Prostate gland (tissue), 2 donors: ENCODE results near the gene ALB. TPM values are rescaled to one million over a fixed set of nuclear protein-coding genes. Genes with fewer than 3 reads are reported as not detected.

Source experiments
- DNase-seq: peaks from one replicate; pipeline ENCODE4 v3.0.0-alpha.2; 2019; ENCODE audit warnings: low spot score
- H3K27ac ChIP-seq, 2 donors: fragments of 200-600 bp; sonication (generic); 2 replicates each; pipeline ENCODE4 v1.5.1; 2017 to 2019
- H3K27me3 ChIP-seq: fragments of 200-600 bp; sonication (generic); replicated peaks from 2 replicates; pipeline ENCODE4 v1.5.1; 2019; ENCODE audit not compliant: insufficient read depth
- H3K36me3 ChIP-seq, 2 donors: fragments of 200-600 bp; sonication (generic); 1 replicate in 1 of 2; 2 replicates in 1 of 2; pipeline versions ENCODE4 v1.5.1 to v1.8.1; 2017 to 2019
- H3K4me1 ChIP-seq: fragments of 200-600 bp; sonication (generic); replicated peaks from 2 replicates; pipeline ENCODE4 v1.5.1; 2019
- H3K4me3 ChIP-seq, 2 donors: fragments of 200-600 bp; sonication (generic); 2 replicates each; pipeline ENCODE4 v1.5.1; 2017 to 2019
- H3K9me3 ChIP-seq: fragments of 200-600 bp; sonication (generic); 2 replicates; pipeline ENCODE4 v1.5.1; 2017
- CTCF ChIP-seq, 4 experiments: fragments of 200-600 bp in 2 of 4; fragments of 450-650 bp in 2 of 4; sonication (generic) in 2 of 4; IDR thresholded peaks; 1 replicate in 3 of 4; 2 replicates in 1 of 4; pipeline ENCODE4 v1.5.1; 2016 to 2019; ENCODE audit warnings: antibody characterized with exemption in 4 of 4, mild to moderate bottlenecking in 2 of 4, moderate library complexity in 2 of 4
- POLR2A ChIP-seq: fragments of 450-650 bp; IDR thresholded peaks from one replicate; pipeline ENCODE4 v1.6.1; 2016; ENCODE audit warnings: antibody characterized with exemption, mild to moderate bottlenecking
- POLR2AphosphoS5 ChIP-seq: sonication (generic); formaldehyde crosslinking; IDR thresholded peaks from one replicate; pipeline ENCODE4 v1.6.1; 2017; ENCODE audit warnings: antibody characterized with exemption
- WGBS: methylation state at CpG from one replicate; pipeline ENCODE4 v1.1.5; 2018; 5-methylcytosine and 5-hydroxymethylcytosine counted together
- intact Hi-C: fragments of 100-400 bp; cut with DNase I; formaldehyde crosslinking; loops from one replicate; pipeline ENCODE4 v1.14.2; 2022
- total RNA-seq, 2 donors: library from RNA; depleted of rRNA; stranded (reverse); fragments of >200 nt; gene quantifications; one replicate each; pipeline ENCODE4 v1.1.0, GENCODE V29; 2016

Gene ALB
- total RNA-seq, 2 donors from 2014 or later: 0.41 to 9.0 TPM

DNA sequence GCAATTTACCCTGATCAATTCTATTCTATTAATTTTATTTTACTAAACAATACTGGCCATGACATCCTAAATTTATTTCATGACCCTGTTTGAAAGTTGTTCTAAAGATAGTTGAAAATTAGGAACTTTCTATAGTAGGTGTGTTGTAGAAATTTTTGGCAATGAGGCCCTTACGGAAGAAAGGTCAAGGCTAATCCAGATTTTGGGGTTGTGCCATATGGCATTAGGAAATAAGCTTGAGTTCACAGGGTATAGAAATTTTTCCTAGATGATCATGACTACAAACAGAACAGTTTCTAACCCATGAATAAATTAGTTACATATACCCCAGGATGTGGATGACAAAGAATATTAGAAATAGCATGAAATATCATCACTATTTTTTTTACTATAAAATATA is 7.8 kb upstream of the ALB start:
- no peak overlapping the region for H3K27ac ChIP-seq
- 97% methylated on average over 1 of the region's 1 CpG for WGBS
- intact Hi-C loops: no loop called here
- no peaks in the 10 kb centered on the region for H3K4me1 ChIP-seq
- no peaks in the 10 kb centered on the region for H3K27me3 ChIP-seq
- no peak overlapping the region for H3K4me3 ChIP-seq
- DNase-seq: no peak
- TF ChIP-seq POLR2AphosphoS5: no peak
- no peak for TF ChIP-seq CTCF (IDR thresholded peaks at IDR 0.05)
- no peak for TF ChIP-seq POLR2A
- H3K9me3 ChIP-seq: no peaks in the 10 kb centered on the region
- no peaks in the 10 kb centered on the region for H3K36me3 ChIP-seq

GRCh38 chr4:73396993-73397972 is 6.8 kb upstream of the ALB start:
- no peaks in the 10 kb centered on the region for H3K27me3 ChIP-seq
- TF ChIP-seq POLR2A (no peak), CTCF (IDR thresholded peaks at IDR 0.05) (no peak), POLR2AphosphoS5 (no peak)
- no peaks in the 10 kb centered on the region for H3K9me3 ChIP-seq
- no peak overlapping the region for H3K27ac ChIP-seq
- H3K36me3 ChIP-seq: no peaks in the 10 kb centered on the region
- no peak for DNase-seq
- intact Hi-C loops: no loop called here
- no peaks in the 10 kb centered on the region for H3K4me1 ChIP-seq
- 84% methylated on average over 5 of the region's 5 CpGs for WGBS
- H3K4me3 ChIP-seq: no peak overlapping the region

DNA sequence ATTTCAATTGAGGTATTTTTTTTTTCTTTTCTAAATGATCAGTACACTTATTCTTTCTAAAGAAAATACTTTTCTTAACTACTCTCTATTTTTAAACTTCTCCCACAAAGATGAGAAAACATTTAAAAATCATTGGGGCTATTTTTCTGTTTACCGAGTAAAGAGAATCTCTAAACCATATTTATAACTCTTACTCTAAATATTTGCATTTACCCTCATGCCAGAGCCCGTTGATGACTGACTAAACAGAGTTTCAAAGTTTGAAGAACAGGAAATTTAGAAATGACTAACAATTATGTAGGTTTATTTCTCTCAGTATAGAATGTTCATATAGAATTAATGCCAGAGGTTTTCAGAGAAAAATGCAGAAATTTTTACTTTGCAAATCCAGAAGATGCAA is 2.7 kb upstream of the ALB start:
- Histone ChIP-seq H3K9me3 (no peaks in the 10 kb centered on the region), H3K4me1 (no peaks in the 10 kb centered on the region), H3K27ac (no peak overlapping the region), H3K27me3 (no peaks in the 10 kb centered on the region), H3K4me3 (no peak overlapping the region), H3K36me3 (no peaks in the 10 kb centered on the region)
- 48% methylated on average over 2 of the region's 2 CpGs for WGBS
- TF ChIP-seq POLR2A: no peak
- no peak for TF ChIP-seq CTCF (IDR thresholded peaks at IDR 0.05)
- no peak for TF ChIP-seq POLR2AphosphoS5
- DNase-seq: no peak
- intact Hi-C loops: no loop called here

- Histone ChIP-seq H3K36me3 (no peaks in the 10 kb centered on the region), H3K9me3 (no peaks in the 10 kb centered on the region), H3K4me1 (no peaks in the 10 kb centered on the region), H3K4me3 (no peak overlapping the region), H3K27me3 (no peaks in the 10 kb centered on the region), H3K27ac (no peak overlapping the region)
- intact Hi-C loops: no loop called here
- 98% methylated on average over 1 of the region's 1 CpG for WGBS
- no peak for DNase-seq
- no peak for TF ChIP-seq CTCF (IDR thresholded peaks at IDR 0.05)
- TF ChIP-seq POLR2AphosphoS5: no peak
- TF ChIP-seq POLR2A: no peak
These were observed 370 bp downstream of the ALB start for GRCh38 chr4:73404457-73404856.

GRCh38 chr4:73405138-73405537 is 1.1 kb downstream of the ALB start:
- no peaks in the 10 kb centered on the region for H3K4me1 ChIP-seq
- TF ChIP-seq POLR2AphosphoS5 (no peak), CTCF (IDR thresholded peaks at IDR 0.05) (no peak), POLR2A (no peak)
- no peaks in the 10 kb centered on the region for H3K36me3 ChIP-seq
- no peaks in the 10 kb centered on the region for H3K9me3 ChIP-seq
- no peaks in the 10 kb centered on the region for H3K27me3 ChIP-seq
- intact Hi-C loops: no loop called here
- no peak overlapping the region for H3K27ac ChIP-seq
- H3K4me3 ChIP-seq: no peak overlapping the region
- DNase-seq: no peak
- 93% methylated on average over 2 of the region's 2 CpGs for WGBS
